K562 (cell line): ENCODE measurements around the gene PGGHG. TPM values are rescaled to one million over a fixed set of nuclear protein-coding genes. Genes with fewer than 3 reads are reported as not detected.

Experiments
- ARNT ChIP-seq, 2 experiments: fragments of 450-650 bp; IDR thresholded peaks; 2 replicates each; pipeline ENCODE4 v1.6.1; 2016; ENCODE audit warnings: mild to moderate bottlenecking in 1 of 2
- CBX5 ChIP-seq: IDR thresholded peaks from 2 replicates; pipeline ENCODE4 v1.6.1; 2014; ENCODE audit warnings: low read depth, borderline replicate concordance
- CCNT2 ChIP-seq: IDR thresholded peaks from 2 replicates; pipeline ENCODE4 v1.6.1; 2011; ENCODE audit warnings: borderline replicate concordance, low read depth, mild to moderate bottlenecking, moderate library complexity, mixed read lengths, low read length; ENCODE audit not compliant: insufficient read length; ENCODE audit errors: extremely low read depth
- FOXP1 ChIP-seq: sonication (generic); formaldehyde crosslinking; IDR thresholded peaks from 2 replicates; pipeline ENCODE4 v1.8.0; 2022; ENCODE audit warnings: mild to moderate bottlenecking, missing genetic modification reagents
- HLTF ChIP-seq: fragments of 450-650 bp; IDR thresholded peaks from 2 replicates; pipeline ENCODE4 v1.6.1; 2016
- KHSRP ChIP-seq: fragments of 450-650 bp; IDR thresholded peaks from 2 replicates; pipeline ENCODE4 v1.6.1; 2017
- KLF6 ChIP-seq: fragments of 250-450 bp; sonication (Bioruptor Pico); IDR thresholded peaks from 2 replicates; pipeline ENCODE4 v1.4.0; 2020; ENCODE audit warnings: mild to moderate bottlenecking, moderate library complexity, borderline replicate concordance
- MEF2D ChIP-seq: conservative IDR thresholded peaks from 2 replicates; pipeline ENCODE4 v1.6.1; 2016; ENCODE audit warnings: low read depth, missing genetic modification characterization, missing compliant biosample characterization
- MLX ChIP-seq, 2 experiments: fragments of 450-650 bp in 1 of 2; sonication (generic) in 1 of 2; formaldehyde crosslinking; conservative IDR thresholded peaks; 2 replicates each; pipeline versions ENCODE4 v1.4.0 to v1.8.1; 2020 to 2022; ENCODE audit warnings: mild to moderate bottlenecking in 1 of 2, missing genetic modification reagents in 1 of 2
- NCOA4 ChIP-seq: fragments of 450-650 bp; IDR thresholded peaks from 2 replicates; pipeline ENCODE4 v1.6.1; 2018; ENCODE audit warnings: mild to moderate bottlenecking; ENCODE audit not compliant: partially characterized antibody
- NR1H2 ChIP-seq: sonication (generic); formaldehyde crosslinking; IDR thresholded peaks from 2 replicates; pipeline ENCODE4 v1.4.0; 2020; ENCODE audit warnings: mild to moderate bottlenecking, missing genetic modification reagents
- POU5F1 ChIP-seq: fragments of 150-350 bp; IDR thresholded peaks from 2 replicates; pipeline ENCODE4 v1.6.1; 2014; ENCODE audit warnings: borderline replicate concordance, low read length, low read depth, mild to moderate bottlenecking; ENCODE audit not compliant: partially characterized antibody
- RB1 ChIP-seq: fragments of 450-650 bp; IDR thresholded peaks from 2 replicates; pipeline ENCODE4 v1.6.1; 2017; ENCODE audit warnings: low read depth, mild to moderate bottlenecking
- REST ChIP-seq, 2 experiments: fragments of 450-650 bp; formaldehyde crosslinking in 1 of 2; IDR thresholded peaks; 2 replicates each; pipeline versions ENCODE4 v1.4.0 to v1.6.1; 2014 to 2020; ENCODE audit warnings: mild to moderate bottlenecking in 2 of 2, borderline replicate concordance in 1 of 2, low read depth in 1 of 2
- ZBTB7A ChIP-seq: IDR thresholded peaks from 2 replicates; pipeline ENCODE4 v1.6.1; 2011; ENCODE audit warnings: low read depth, mild to moderate bottlenecking, low read length, moderate library complexity, borderline replicate concordance; ENCODE audit not compliant: control insufficient read depth
- ZKSCAN3 ChIP-seq: fragments of 250-450 bp; sonication (Bioruptor Pico); IDR thresholded peaks from 2 replicates; pipeline ENCODE4 v1.4.0; 2020
- ZNF316 ChIP-seq: fragments of 450-650 bp; IDR thresholded peaks from 2 replicates; pipeline ENCODE4 v1.6.1; 2016
- ZNF444 ChIP-seq: fragments of 250-450 bp; sonication (Bioruptor Pico); IDR thresholded peaks from 2 replicates; pipeline ENCODE4 v1.4.0; 2020; ENCODE audit warnings: mild to moderate bottlenecking, moderate library complexity
- ZNF561 ChIP-seq: fragments of 450-650 bp; formaldehyde crosslinking; conservative IDR thresholded peaks from 2 replicates; pipeline ENCODE4 v1.4.0; 2020; ENCODE audit warnings: mild to moderate bottlenecking, moderate library complexity
- polyA plus RNA-seq, 8 experiments: library from polyadenylated mRNA; depleted of rRNA in 4 of 8; stranded (reverse) in 5 of 8; unstranded in 3 of 8; fragments of >200 nt; fragmentation: Nextera tagmentation in 2 of 8; fragmentation: Illumina TruSeq in 1 of 8; extraction: Ambion mirVana in 2 of 8; extraction: Trizol in 1 of 8; gene quantifications; 2 replicates each; pipeline versions ENCODE4 v1.2.1 to v1.2.3, GENCODE V29; 2011 to 2014; ENCODE audit warnings: inconsistent platforms in 1 of 8, missing spikeins in 1 of 8
- total RNA-seq, 7 experiments: library from RNA; depleted of rRNA in 6 of 7; stranded (reverse); fragments of >200 nt in 6 of 7; fragmentation: Illumina TruSeq in 2 of 7; extraction: Trizol in 2 of 7; gene quantifications; 2 replicates each; pipeline versions ENCODE4 v1.2.1 to v1.2.3, GENCODE V29; 2011 to 2021; ENCODE audit warnings: low replicate concordance in 1 of 7

PGGHG gene
- total and polyA plus RNA-seq, 9 of the 15 experiments (the other 6 are each of a cell fraction or from before 2014, with no cell fraction given), result 0.38 to 85.1 (median 18.1) TPM

- TF ChIP-seq REST (IDR thresholded peaks at IDR 0.05; ENCODE audit: borderline replicate concordance) (peak; percentile 47; the same call in 1 of the 2 replicates), REST (CRISPR knock-in tag; IDR thresholded peaks at IDR 0.05; ENCODE audit: low read depth) (no peak), FOXP1 (CRISPR knock-in tag) (no peak; the same call in 1 of the 2 replicates), ZNF561 (CRISPR knock-in tag) (no peak), ARNT (IDR thresholded peaks at IDR 0.05) (no peak), RB1 (peak; percentile 10; the same call in 1 of the 2 replicates), ZNF316 (no peak), CBX5 (no peak), ZKSCAN3 (CRISPR knock-in tag) (no peak), POU5F1 (no peak), CCNT2 (no peak), ZBTB7A (peak; percentile 39; the same call in 1 of the 2 replicates), NCOA4 (no peak), MEF2D (tag) (no peak), ZNF444 (no peak), MLX (CRISPR knock-in tag; conservative IDR thresholded peaks at IDR 0.05) (0 out of 4 replicates have a peak, but pooled peaks have one; percentile 46 to 57), HLTF (no peak), KHSRP (no peak), KLF6 (no peak), NR1H2 (CRISPR knock-in tag) (no peak)
Observed at GRCh38 chr11:316031-316701, 27.2 kb downstream of the PGGHG start (continued).
